ENCODE results near the gene FICD. TPM values are rescaled to one million over a fixed set of nuclear protein-coding genes. Genes with fewer than 3 reads are reported as not detected.

FICD gene
- total RNA-seq, 2 experiments from 2014 or later, result 2.7 to 3.2 TPM

DNA sequence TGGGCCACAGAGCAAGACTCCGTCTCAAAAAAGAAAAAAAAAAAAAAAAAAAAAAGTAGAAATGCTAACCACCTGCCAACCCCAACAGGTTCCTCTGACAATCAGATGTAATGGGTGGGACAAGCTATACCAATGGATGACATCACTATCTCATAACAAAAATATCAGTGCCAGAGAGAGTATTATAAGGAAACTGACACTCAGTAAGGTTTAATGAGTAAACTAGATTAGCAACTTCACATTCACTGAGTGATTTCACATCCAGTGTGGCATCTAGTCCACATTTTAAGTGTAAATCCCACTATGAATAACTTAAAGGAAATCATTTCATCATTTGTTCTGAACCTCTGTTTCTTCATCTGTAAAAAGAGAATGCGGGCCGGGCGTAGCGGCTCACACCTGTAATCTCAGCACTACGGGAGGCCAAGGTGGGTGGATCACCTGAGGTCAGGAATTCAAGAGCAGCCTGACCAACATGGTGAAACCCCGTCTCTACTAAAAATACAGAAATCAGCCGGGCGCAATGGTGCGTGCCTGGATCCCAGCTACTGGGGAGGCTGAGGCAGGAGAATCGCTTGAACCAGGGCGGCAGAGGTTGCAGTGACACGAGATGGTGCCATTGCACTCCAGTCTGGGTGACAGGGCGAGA lies 44.1 kb downstream of the FICD start:
- no peak overlapping the region for H3K27ac ChIP-seq (ENCODE audit: low read depth in 1 of 2, low read length in 2 of 2)
- ChIA-PET CTCF (interaction anchor here (1.4 to 2.3 kb wide), 3 partner anchors 59 to 534 kb away, joined by 3 to 6 read pairs (median 5); partner anchors contain the start of gene ALKBH2), POLR2A (interaction anchor here (2.8 to 8.0 kb wide), 3 partner anchors 59 to 73 kb away, joined by 8 to 164 read pairs (median 96); partner anchors contain the start of gene SELPLG)
- Mint-ChIP-seq H3K27ac (peak overlapping the region; percentile 74), H3K4me1 (ENCODE audit: low read depth) (peaks cover 83% of the 10 kb centered on the region), H3K9me3 (no peaks in the 10 kb centered on the region), H3K4me3 (peak overlapping the region; percentile 99), H3K36me3 (ENCODE audit: low read depth) (peaks cover 72% of the 10 kb centered on the region), H3K27me3 (no peaks in the 10 kb centered on the region)
- ATAC-seq (ENCODE audit: poor library complexity), result no peak
- intact Hi-C loops (cut with DNase I, micrococcal nuclease), result no loop called here
- peaks cover 30% of the 10 kb centered on the region for H3K36me3 ChIP-seq (ENCODE audit: insufficient read depth, low read length)
- H3K9me3 ChIP-seq (ENCODE audit: control insufficient read depth in 1 of 2, insufficient read depth in 1 of 2, low read length in 2 of 2), result no peaks in the 10 kb centered on the region
- no peak for DNase-seq
- H3K27me3 ChIP-seq (ENCODE audit: control insufficient read depth in 1 of 2, insufficient read depth in 2 of 2, low read length in 2 of 2), result no peaks in the 10 kb centered on the region
- H3K4me3 ChIP-seq (ENCODE audit: low read length), result no peak overlapping the region
- no peak for TF ChIP-seq CTCF (IDR thresholded peaks at IDR 0.05)
- peaks cover 71% of the 10 kb centered on the region for H3K4me1 ChIP-seq (ENCODE audit: insufficient read depth, low read length)

DNA sequence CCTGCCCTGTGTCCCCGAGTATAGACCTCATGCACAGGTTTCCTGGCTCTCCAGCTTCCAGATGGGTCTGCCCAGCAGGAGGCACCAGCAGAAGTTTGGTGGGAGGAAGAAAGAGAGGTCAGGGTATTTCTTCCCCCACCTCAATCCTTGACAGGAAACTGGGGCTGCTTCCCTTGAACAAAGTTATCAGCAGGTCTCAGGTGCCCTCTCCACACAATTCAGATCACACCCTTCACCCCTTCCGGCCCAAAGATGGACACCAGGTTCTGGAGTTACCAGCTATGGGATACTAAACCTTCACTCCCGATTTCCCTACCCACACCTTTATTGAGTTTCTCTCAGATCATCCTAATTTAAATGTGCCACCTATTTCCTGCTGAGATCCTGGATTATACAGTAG lies 44.7 kb downstream of the FICD start:
- no peaks in the 10 kb centered on the region for H3K27me3 Mint-ChIP-seq
- no peaks in the 10 kb centered on the region for H3K9me3 Mint-ChIP-seq
- ATAC-seq (ENCODE audit: poor library complexity) (no peak), DNase-seq (no peak)
- peak overlapping the region; percentile 96 for H3K27ac Mint-ChIP-seq
- CTCF ChIA-PET, result interaction anchor here (1.3 to 2.3 kb wide), 4 partner anchors 58 to 533 kb away, joined by 3 to 6 read pairs (median 5); partner anchors contain the start of gene ALKBH2
- H3K4me3 ChIP-seq (ENCODE audit: low read length), result peak overlapping the region; percentile 97
- peaks cover 72% of the 10 kb centered on the region for H3K4me1 ChIP-seq (ENCODE audit: insufficient read depth, low read length)
- H3K9me3 ChIP-seq (ENCODE audit: control insufficient read depth in 1 of 2, insufficient read depth in 1 of 2, low read length in 2 of 2), result no peaks in the 10 kb centered on the region
- H3K4me1 Mint-ChIP-seq (ENCODE audit: low read depth), result peaks cover 80% of the 10 kb centered on the region
- no peak overlapping the region for H3K27ac ChIP-seq (ENCODE audit: low read depth in 1 of 2, low read length in 2 of 2)
- no peak for TF ChIP-seq CTCF (IDR thresholded peaks at IDR 0.05)
- H3K36me3 Mint-ChIP-seq (ENCODE audit: low read depth), result peaks cover 75% of the 10 kb centered on the region
- POLR2A ChIA-PET, result interaction anchor here (1.3 to 8.0 kb wide), 4 partner anchors 19 to 105 kb away, joined by 3 to 164 read pairs (median 50); partner anchors contain the start of gene SELPLG
- peaks cover 36% of the 10 kb centered on the region for H3K36me3 ChIP-seq (ENCODE audit: insufficient read depth, low read length)
- H3K27me3 ChIP-seq (ENCODE audit: control insufficient read depth in 1 of 2, insufficient read depth in 2 of 2, low read length in 2 of 2), result no peaks in the 10 kb centered on the region
- intact Hi-C loops (cut with DNase I, micrococcal nuclease), result loop anchor here (2.0 to 5.0 kb wide), 7 partner anchors 42 to 872 kb away; partner anchors contain the start of genes USP30 (in 2 of the 2), ALKBH2 (in 1 of the 2), CORO1C (in 1 of the 2) and FICD (in 1 of the 2)
- peak overlapping the region; percentile 99 for H3K4me3 Mint-ChIP-seq

DNA sequence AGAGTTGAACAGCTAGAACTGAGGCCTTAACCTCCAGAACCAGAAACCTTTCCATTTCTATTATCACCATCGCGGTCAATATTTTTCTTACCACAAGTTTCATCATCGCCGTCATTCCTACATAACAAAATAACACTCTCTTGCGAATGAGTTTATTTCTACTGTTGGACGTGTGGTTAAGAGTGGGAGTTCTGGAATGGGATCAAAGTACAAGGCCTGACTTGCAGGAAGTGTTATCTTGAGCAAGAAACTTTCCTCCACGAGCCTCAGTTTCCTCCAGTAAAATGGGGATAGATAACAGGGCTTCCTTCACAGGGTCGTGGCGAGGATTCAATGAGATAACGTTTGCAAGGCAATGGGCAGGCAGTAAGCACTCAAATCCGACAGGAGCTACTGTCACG lies 45.2 kb downstream of the FICD start:
- peak overlapping the region; percentile 97 for H3K4me3 ChIP-seq (ENCODE audit: low read length)
- peaks cover 42% of the 10 kb centered on the region for H3K36me3 ChIP-seq (ENCODE audit: insufficient read depth, low read length)
- peak overlapping the region; percentile 99 for H3K4me3 Mint-ChIP-seq
- peak overlapping the region; percentile 92 to 94 for H3K27ac ChIP-seq (ENCODE audit: low read depth in 1 of 2, low read length in 2 of 2)
- H3K36me3 Mint-ChIP-seq (ENCODE audit: low read depth), result peaks cover 72% of the 10 kb centered on the region
- H3K9me3 ChIP-seq (ENCODE audit: control insufficient read depth in 1 of 2, insufficient read depth in 1 of 2, low read length in 2 of 2), result no peaks in the 10 kb centered on the region
- ATAC-seq (ENCODE audit: poor library complexity), result no peak
- TF ChIP-seq CTCF (IDR thresholded peaks at IDR 0.05), result no peak
- no peaks in the 10 kb centered on the region for H3K27me3 Mint-ChIP-seq
- intact Hi-C loops (cut with DNase I, micrococcal nuclease), result loop anchor here (2.0 to 5.0 kb wide), 7 partner anchors 43 to 873 kb away; partner anchors contain the start of genes USP30 (in 2 of the 2), ALKBH2 (in 1 of the 2), CORO1C (in 1 of the 2) and FICD (in 1 of the 2)
- peak overlapping the region; percentile 96 for H3K27ac Mint-ChIP-seq
- ChIA-PET CTCF (interaction anchor here (0.9 to 2.3 kb wide), 5 partner anchors 48 to 552 kb away, joined by 3 to 6 read pairs (median 5); partner anchors contain the start of gene ALKBH2), POLR2A (interaction anchor here (1.0 to 8.0 kb wide), 16 partner anchors 9 to 297 kb away, joined by 3 to 164 read pairs (median 7); partner anchors contain the start of genes FICD, SELPLG and SSH1)
- peaks cover 69% of the 10 kb centered on the region for H3K4me1 ChIP-seq (ENCODE audit: insufficient read depth, low read length)
- H3K27me3 ChIP-seq (ENCODE audit: control insufficient read depth in 1 of 2, insufficient read depth in 2 of 2, low read length in 2 of 2), result no peaks in the 10 kb centered on the region
- no peak for DNase-seq
- peaks cover 74% of the 10 kb centered on the region for H3K4me1 Mint-ChIP-seq (ENCODE audit: low read depth)
- H3K9me3 Mint-ChIP-seq, result no peaks in the 10 kb centered on the region

Data from CD4-positive, alpha-beta T cell (primary cell).